MCF 10A (cell line): ENCODE data around the gene CSF1R. TPM values are rescaled to one million over a fixed set of nuclear protein-coding genes. Genes with fewer than 3 reads are reported as not detected.

Source experiments
- BruUV-seq: library from RNA; stranded (reverse); fragments of 400-500 nt; replicated peaks from 2 replicates; lab custom pipeline; 2021; lab: Mats Ljungman, UMichigan
- CTCF ChIA-PET: fragments of 300-600 bp; sonication (Branson Sonifier 250); formaldehyde crosslinking; extraction: SDS; loops from one replicate; lab custom pipeline; 2021; ENCODE audit warnings: antibody characterized with exemption, inconsistent platforms; lab: Yijun Ruan, JAX
- POLR2A ChIA-PET: fragments of 300-600, 350-650 bp; sonication (Branson Sonifier 250); formaldehyde crosslinking; extraction: SDS; loops from one replicate; lab custom pipeline; 2020; ENCODE audit warnings: antibody characterized with exemption, inconsistent platforms; lab: Yijun Ruan, JAX
- DNase-seq: peaks from one replicate; pipeline ENCODE4 v3.0.0-alpha.2; 2018; ENCODE audit not compliant: unreplicated experiment
- H3K27ac Mint-ChIP-seq: one replicate; pipeline ENCODE4 v1.8.0; 2022; ENCODE audit warnings: mild to moderate bottlenecking, low read depth, mixed read lengths; ENCODE audit not compliant: unreplicated experiment
- H3K27me3 Mint-ChIP-seq: one replicate; pipeline ENCODE4 v1.8.0; 2022; ENCODE audit warnings: mixed read lengths; ENCODE audit not compliant: insufficient read depth, unreplicated experiment
- H3K36me3 Mint-ChIP-seq: one replicate; pipeline ENCODE4 v1.8.0; 2022; ENCODE audit warnings: mild to moderate bottlenecking, moderate library complexity, mixed read lengths; ENCODE audit not compliant: insufficient read depth, unreplicated experiment
- H3K4me1 Mint-ChIP-seq: one replicate; pipeline ENCODE4 v1.8.0; 2022; ENCODE audit warnings: mixed read lengths; ENCODE audit not compliant: insufficient read depth, unreplicated experiment
- H3K4me3 Mint-ChIP-seq: one replicate; pipeline ENCODE4 v1.8.0; 2022; ENCODE audit warnings: mild to moderate bottlenecking, moderate library complexity, mixed read lengths; ENCODE audit not compliant: unreplicated experiment
- H3K9me3 Mint-ChIP-seq: one replicate; pipeline ENCODE4 v1.8.0; 2022; ENCODE audit warnings: mixed read lengths; ENCODE audit not compliant: unreplicated experiment
- CTCF ChIP-seq: fragments of 200-600 bp; IDR thresholded peaks from one replicate; pipeline ENCODE4 v1.8.0; 2022; ENCODE audit warnings: antibody characterized with exemption, mild to moderate bottlenecking; ENCODE audit not compliant: unreplicated experiment
- intact Hi-C: fragments of 100-400 bp; cut with micrococcal nuclease; formaldehyde crosslinking; loops from 2 replicates; pipeline ENCODE4 v1.14.1; 2022
- total RNA-seq: library from RNA; stranded (reverse); gene quantifications from 2 replicates; pipeline ENCODE4 v1.2.3, GENCODE V29; 2022

Gene CSF1R
- total RNA-seq, 1 experiment from 2014 or later = 1.6 TPM

DNA sequence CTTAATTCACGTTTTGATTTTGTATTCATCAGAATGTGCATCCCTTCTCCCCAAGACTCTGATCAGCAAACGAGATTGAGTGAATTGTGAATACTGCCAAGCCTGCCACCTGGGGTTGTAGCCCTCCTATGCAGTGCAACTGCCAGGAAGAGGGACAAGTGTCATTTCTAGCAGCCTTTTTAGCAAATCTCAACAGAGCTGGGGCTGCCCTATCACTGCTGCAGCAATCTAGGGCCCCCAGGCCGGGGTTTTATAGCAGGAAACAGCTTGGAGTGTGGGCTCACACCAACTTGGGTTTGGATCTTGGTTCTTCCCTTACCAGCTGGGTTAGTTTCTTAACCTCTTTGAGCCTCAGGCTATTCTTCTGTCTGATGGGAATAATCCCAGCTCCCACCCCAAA, 4.0 kb downstream of the CSF1R start:
- no peak for DNase-seq
- Mint-ChIP-seq H3K27me3 (no peaks in the 10 kb centered on the region), H3K4me3 (no peak overlapping the region), H3K36me3 (peaks cover 5% of the 10 kb centered on the region), H3K9me3 (no peaks in the 10 kb centered on the region), H3K4me1 (no peaks in the 10 kb centered on the region), H3K27ac (no peak overlapping the region)
- no TSS peak for BruUV-seq
- CTCF ChIA-PET = no interaction called here
- POLR2A ChIA-PET = interaction anchor here (0.6 kb wide), 1 partner anchor 950 kb away, joined by 3 read pairs; no protein-coding TSS in a partner anchor
- intact Hi-C loops = no loop called here
- TF ChIP-seq CTCF = no peak

- Mint-ChIP-seq H3K27me3 (no peaks in the 10 kb centered on the region), H3K27ac (no peak overlapping the region), H3K36me3 (peaks cover 5% of the 10 kb centered on the region), H3K4me1 (no peaks in the 10 kb centered on the region), H3K4me3 (no peak overlapping the region), H3K9me3 (no peaks in the 10 kb centered on the region)
- intact Hi-C loops = no loop called here
- ChIA-PET CTCF (interaction anchor here (0.7 kb wide), 1 partner anchor 1171 kb away, joined by 3 read pairs; no protein-coding TSS in a partner anchor), POLR2A (interaction anchor here (0.7 kb wide), 1 partner anchor 79 kb away, joined by 3 read pairs; no protein-coding TSS in a partner anchor)
- no TSS peak for BruUV-seq
- TF ChIP-seq CTCF = no peak
- DNase-seq = no peak
These were observed 4.6 kb downstream of the CSF1R start for GRCh38 chr5:150081541-150082283.

GRCh38 chr5:150080696-150081435, 5.5 kb downstream of the CSF1R start:
- Mint-ChIP-seq H3K4me3 (no peak overlapping the region), H3K27ac (no peak overlapping the region), H3K4me1 (no peaks in the 10 kb centered on the region), H3K9me3 (no peaks in the 10 kb centered on the region), H3K27me3 (no peaks in the 10 kb centered on the region), H3K36me3 (peaks cover 5% of the 10 kb centered on the region)
- no peak for DNase-seq
- intact Hi-C loops = no loop called here
- no peak for TF ChIP-seq CTCF
- CTCF ChIA-PET = no interaction called here
- BruUV-seq = no TSS peak
- POLR2A ChIA-PET = interaction anchor here (0.7 kb wide), 1 partner anchor 78 kb away, joined by 3 read pairs; no protein-coding TSS in a partner anchor

GRCh38 chr5:150079909-150080461, 6.4 kb downstream of the CSF1R start:
- no peaks in the 10 kb centered on the region for H3K27me3 Mint-ChIP-seq
- CTCF ChIA-PET = no interaction called here
- POLR2A ChIA-PET = no interaction called here
- H3K27ac Mint-ChIP-seq = no peak overlapping the region
- TF ChIP-seq CTCF = no peak
- no TSS peak for BruUV-seq
- peaks cover 5% of the 10 kb centered on the region for H3K36me3 Mint-ChIP-seq
- no peaks in the 10 kb centered on the region for H3K9me3 Mint-ChIP-seq
- DNase-seq = no peak
- H3K4me1 Mint-ChIP-seq = no peaks in the 10 kb centered on the region
- intact Hi-C loops = no loop called here
- H3K4me3 Mint-ChIP-seq = no peak overlapping the region
